Duodenal mucosa (tissue), 2 donors: Measurements from ENCODE around the gene ZNF385A.
"Not testable (repeated sequence)": the region's sequence is repeated elsewhere in the genome, so short reads cannot be mapped to it uniquely, and the experiment has no call there.

ENCODE experiments used
- H3K27ac ChIP-seq: one replicate; pipeline ENCODE4 v1.7.0; 2013; ENCODE audit warnings: low read depth, low read length
- H3K27me3 ChIP-seq, 2 donors: one replicate each; pipeline ENCODE4 v1.7.0; 2013; ENCODE audit warnings: low read length in 2 of 2, control low read depth in 1 of 2; ENCODE audit not compliant: insufficient read depth in 2 of 2, control insufficient read depth in 1 of 2
- H3K36me3 ChIP-seq, 2 donors: one replicate each; pipeline ENCODE4 v1.7.0; 2013; ENCODE audit warnings: low read length in 2 of 2, control low read depth in 1 of 2; ENCODE audit not compliant: insufficient read depth in 2 of 2, control insufficient read depth in 1 of 2
- H3K4me1 ChIP-seq, 2 donors: one replicate each; pipeline ENCODE4 v1.7.0; 2013; ENCODE audit warnings: low read length in 2 of 2, control low read depth in 1 of 2; ENCODE audit not compliant: insufficient read depth in 2 of 2, control insufficient read depth in 1 of 2
- H3K4me3 ChIP-seq, 2 donors: one replicate each; pipeline ENCODE4 v1.7.0; 2013; ENCODE audit warnings: low read length in 2 of 2, low read depth in 1 of 2
- H3K9ac ChIP-seq, 2 donors: one replicate each; pipeline ENCODE4 v1.7.0; 2013; ENCODE audit warnings: low read length in 2 of 2, low read depth in 1 of 2
- H3K9me3 ChIP-seq, 2 donors: one replicate each; pipeline ENCODE4 v1.7.0; 2013; ENCODE audit warnings: low read length in 2 of 2, control low read depth in 1 of 2; ENCODE audit not compliant: control insufficient read depth in 1 of 2

Gene ZNF385A

GRCh38 chr12:54355104-54355815 is 29.3 kb downstream of the ZNF385A start:
- no peak overlapping the region for H3K4me3 ChIP-seq
- no peaks in the 10 kb centered on the region for H3K9me3 ChIP-seq
- H3K4me1 ChIP-seq = peaks cover 23% of the 10 kb centered on the region in 2 donors
- H3K27ac ChIP-seq = no peak overlapping the region
- no peaks in the 10 kb centered on the region for H3K27me3 ChIP-seq
- H3K9ac ChIP-seq = no peak overlapping the region
- H3K36me3 ChIP-seq = peaks cover 16 to 21% of the 10 kb centered on the region in 2 donors

GRCh38 chr12:54354271-54354670 is 30.3 kb downstream of the ZNF385A start:
- not testable (repeated sequence) for H3K27ac ChIP-seq, H3K4me3 ChIP-seq, H3K9ac ChIP-seq, H3K27me3 ChIP-seq, H3K9me3 ChIP-seq
- Histone ChIP-seq H3K4me1 (peaks cover 17 to 23% of the 10 kb centered on the region in 2 donors), H3K36me3 (peaks cover 23 to 31% of the 10 kb centered on the region in 2 donors)

GRCh38 chr12:54352891-54353874 is 31.4 kb downstream of the ZNF385A start:
- Histone ChIP-seq H3K9ac (no peak overlapping the region), H3K27ac (no peak overlapping the region), H3K36me3 (peaks cover 29 to 40% of the 10 kb centered on the region in 2 donors), H3K9me3 (no peaks in the 10 kb centered on the region), H3K27me3 (no peaks in the 10 kb centered on the region), H3K4me1 (peaks cover 10 to 19% of the 10 kb centered on the region in 2 donors), H3K4me3 (no peak overlapping the region)

- Histone ChIP-seq H3K9ac (no peak overlapping the region), H3K9me3 (no peaks in the 10 kb centered on the region), H3K36me3 (peaks cover 38 to 51% of the 10 kb centered on the region in 2 donors)
Measured at GRCh38 chr12:54352022-54352531, 32.5 kb downstream of the ZNF385A start.

GRCh38 chr12:54351341-54351740 is 33.2 kb downstream of the ZNF385A start:
- no peaks in the 10 kb centered on the region for H3K27me3 ChIP-seq
- peaks cover 8 to 12% of the 10 kb centered on the region in 2 donors for H3K4me1 ChIP-seq
- H3K9ac ChIP-seq = no peak overlapping the region
- H3K9me3 ChIP-seq = no peaks in the 10 kb centered on the region
- H3K36me3 ChIP-seq = peaks cover 44 to 58% of the 10 kb centered on the region in 2 donors
- H3K27ac ChIP-seq = no peak overlapping the region
- H3K4me3 ChIP-seq = no peak overlapping the region

More at GRCh38 chr12:54352022-54352531, 32.5 kb downstream of the ZNF385A start:
- Histone ChIP-seq H3K27ac (no peak overlapping the region), H3K4me1 (peaks cover 8 to 12% of the 10 kb centered on the region in 2 donors), H3K4me3 (no peak overlapping the region), H3K27me3 (no peaks in the 10 kb centered on the region)

- no peaks in the 10 kb centered on the region for H3K9me3 ChIP-seq
- H3K4me1 ChIP-seq = peaks cover 8 to 12% of the 10 kb centered on the region in 2 donors
- peaks cover 44 to 64% of the 10 kb centered on the region in 2 donors for H3K36me3 ChIP-seq
- H3K27ac ChIP-seq = no peak overlapping the region
- H3K4me3 ChIP-seq = no peak overlapping the region
- H3K9ac ChIP-seq = no peak overlapping the region
- H3K27me3 ChIP-seq = no peaks in the 10 kb centered on the region
Measured at GRCh38 chr12:54350743-54351142, 33.8 kb downstream of the ZNF385A start.

- Histone ChIP-seq H3K27ac (no peak overlapping the region), H3K27me3 (no peaks in the 10 kb centered on the region), H3K4me1 (peaks cover 8 to 12% of the 10 kb centered on the region in 2 donors), H3K9ac (no peak overlapping the region), H3K36me3 (peaks cover 46 to 71% of the 10 kb centered on the region in 2 donors), H3K4me3 (no peak overlapping the region), H3K9me3 (no peaks in the 10 kb centered on the region)
Measured at GRCh38 chr12:54349679-54350078, 34.9 kb downstream of the ZNF385A start.

- no peak overlapping the region for H3K9ac ChIP-seq
- no peaks in the 10 kb centered on the region for H3K9me3 ChIP-seq
- peaks cover 47 to 73% of the 10 kb centered on the region in 2 donors for H3K36me3 ChIP-seq
- H3K27ac ChIP-seq = no peak overlapping the region
- H3K4me1 ChIP-seq = peaks cover 8 to 12% of the 10 kb centered on the region in 2 donors
- H3K27me3 ChIP-seq = no peaks in the 10 kb centered on the region
- no peak overlapping the region for H3K4me3 ChIP-seq
Measured at GRCh38 chr12:54349036-54349435, 35.5 kb downstream of the ZNF385A start.

- Histone ChIP-seq H3K27ac (no peak overlapping the region), H3K36me3 (peaks cover 43 to 59% of the 10 kb centered on the region in 2 donors), H3K9me3 (no peaks in the 10 kb centered on the region), H3K4me3 (no peak overlapping the region), H3K9ac (no peak overlapping the region), H3K27me3 (no peaks in the 10 kb centered on the region), H3K4me1 (peaks cover 19 to 28% of the 10 kb centered on the region in 2 donors)
Measured at GRCh38 chr12:54341378-54342300, 42.9 kb downstream of the ZNF385A start.
